ENCODE data around the gene DHX36.

Gene DHX36

GRCh38 chr3:154223519-154223918 is 100.8 kb downstream of the DHX36 start:
- no peak for FAIRE-seq
